T-helper 17 cell (primary cell): Measurements from ENCODE around the gene DNAH9. TPM values are rescaled to one million over a fixed set of nuclear protein-coding genes. Genes with fewer than 3 reads are reported as not detected.

Experiments used
- ATAC-seq: fragments of 150-1000 bp; cut with Tn5 transposase; 2 replicates; pipeline ENCODE4 v1.10.0; 2021; ENCODE audit warnings: mild to moderate bottlenecking, moderate library complexity
- DNase-seq, 3 donors: peaks; one replicate each; pipeline versions ENCODE4 v3.0.0 to v3.0.0-alpha.2; 2020 to 2021
- H3K9me3 ChIP-seq: one replicate; pipeline ENCODE4 v1.7.0; 2013; ENCODE audit warnings: low read length, mild to moderate bottlenecking; ENCODE audit not compliant: control insufficient read depth, poor library complexity, severe bottlenecking
- H3K27ac Mint-ChIP-seq: one replicate; pipeline ENCODE4 v1.8.0; 2022; ENCODE audit warnings: mild to moderate bottlenecking, moderate library complexity, mixed read lengths
- H3K27me3 Mint-ChIP-seq: one replicate; pipeline ENCODE4 v1.8.0; 2022; ENCODE audit warnings: mixed read lengths
- H3K36me3 Mint-ChIP-seq: one replicate; pipeline ENCODE4 v1.8.0; 2022; ENCODE audit warnings: low read depth, mixed read lengths
- H3K4me1 Mint-ChIP-seq: one replicate; pipeline ENCODE4 v1.8.0; 2022; ENCODE audit warnings: mild to moderate bottlenecking, mixed read lengths
- H3K4me3 Mint-ChIP-seq: one replicate; pipeline ENCODE4 v1.8.0; 2022; ENCODE audit warnings: mild to moderate bottlenecking, moderate library complexity, mixed read lengths
- total RNA-seq, 4 donors: library from RNA in 2 of 4; stranded (reverse) in 2 of 4; gene quantifications; one replicate each; pipeline ENCODE4 v1.2.3 and lab custom pipeline; 2022 to 2026

Gene DNAH9
- total RNA-seq, 2 donors from 2014 or later, result not detected

DNA sequence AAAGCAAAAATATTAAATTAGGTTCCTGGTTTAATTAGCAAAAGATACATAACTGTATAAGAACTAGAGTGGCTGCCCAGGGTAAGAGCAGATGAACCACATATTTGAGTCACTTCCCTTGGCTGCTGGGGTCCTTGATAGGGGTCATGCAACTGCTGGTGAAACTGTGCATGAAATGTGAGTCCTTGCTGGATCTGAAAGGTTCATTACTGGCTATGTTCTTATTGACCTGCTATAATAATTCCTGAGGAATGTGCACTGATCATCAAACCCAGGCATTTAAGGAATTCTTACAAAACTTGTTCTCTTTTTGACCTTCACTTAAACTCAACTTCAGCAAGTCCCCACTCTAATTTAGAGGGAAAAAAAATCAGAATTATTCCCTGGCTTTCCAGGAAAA lies 215.6 kb downstream of the DNAH9 start:
- no peak overlapping the region for H3K27ac Mint-ChIP-seq
- no peak for DNase-seq

GRCh38 chr17:11814655-11815262 lies 216.5 kb downstream of the DNAH9 start:
- ATAC-seq, result no peak
- no peaks in the 10 kb centered on the region for H3K36me3 Mint-ChIP-seq
- no peak overlapping the region for H3K4me3 Mint-ChIP-seq
- H3K27ac Mint-ChIP-seq, result no peak overlapping the region
- no peak for DNase-seq
- H3K4me1 Mint-ChIP-seq, result no peaks in the 10 kb centered on the region
- no peaks in the 10 kb centered on the region for H3K27me3 Mint-ChIP-seq
- no peaks in the 10 kb centered on the region for H3K9me3 ChIP-seq

More for the DNA sequence above, 215.6 kb downstream of the DNAH9 start:
- ATAC-seq, result no peak
- no peaks in the 10 kb centered on the region for H3K27me3 Mint-ChIP-seq
- H3K36me3 Mint-ChIP-seq, result no peaks in the 10 kb centered on the region
- H3K4me1 Mint-ChIP-seq, result no peaks in the 10 kb centered on the region
- H3K9me3 ChIP-seq, result no peaks in the 10 kb centered on the region
- no peak overlapping the region for H3K4me3 Mint-ChIP-seq

DNA sequence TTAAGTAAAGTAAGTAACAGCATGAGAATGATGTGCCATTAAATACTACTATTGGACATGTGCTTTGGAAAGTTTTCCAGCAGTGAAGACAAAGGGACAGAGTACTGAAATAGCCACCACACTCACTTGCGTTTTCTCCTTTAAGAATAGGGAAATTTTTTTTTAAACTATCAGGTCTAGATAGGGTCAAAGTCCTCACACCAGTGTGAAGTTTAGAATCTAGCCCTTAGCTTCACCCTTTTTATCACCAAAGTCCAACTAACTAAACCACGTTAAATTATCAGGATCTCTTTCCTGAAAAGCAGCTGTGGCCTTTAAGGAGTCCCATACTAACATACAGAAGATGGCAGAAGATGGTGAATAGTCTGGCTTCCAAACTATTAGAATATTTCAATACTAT lies 218.1 kb downstream of the DNAH9 start:
- DNase-seq (no peak), ATAC-seq (no peak)
- no peaks in the 10 kb centered on the region for H3K27me3 Mint-ChIP-seq

DNA sequence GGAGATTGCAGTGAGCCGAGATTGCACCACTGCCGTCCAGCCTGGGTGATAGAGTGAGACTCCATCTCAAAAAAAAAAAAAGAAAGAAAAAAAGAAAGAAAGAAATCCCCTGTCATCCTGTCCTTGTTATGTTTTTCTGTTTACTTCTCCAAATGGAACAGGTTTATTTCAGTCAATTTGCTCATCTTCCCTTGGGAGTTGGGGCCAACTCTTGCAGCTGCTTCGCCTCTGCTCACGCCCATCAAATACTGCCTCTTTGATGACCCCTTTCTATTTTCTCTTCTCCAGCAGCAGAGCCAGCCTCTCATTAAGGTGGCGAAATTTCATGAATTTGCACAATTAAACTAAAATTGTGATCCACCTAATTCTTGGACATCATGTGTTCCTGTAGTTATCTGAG lies 225.6 kb downstream of the DNAH9 start:
- no peak overlapping the region for H3K27ac Mint-ChIP-seq
- H3K9me3 ChIP-seq, result no peaks in the 10 kb centered on the region
- H3K27me3 Mint-ChIP-seq, result no peaks in the 10 kb centered on the region
- no peaks in the 10 kb centered on the region for H3K36me3 Mint-ChIP-seq
- DNase-seq (no peak), ATAC-seq (no peak)
- H3K4me1 Mint-ChIP-seq, result no peaks in the 10 kb centered on the region
- no peak overlapping the region for H3K4me3 Mint-ChIP-seq

More for the DNA sequence above, 218.1 kb downstream of the DNAH9 start:
- H3K4me3 Mint-ChIP-seq, result no peak overlapping the region
- H3K9me3 ChIP-seq, result no peaks in the 10 kb centered on the region
- H3K36me3 Mint-ChIP-seq, result no peaks in the 10 kb centered on the region
- H3K4me1 Mint-ChIP-seq, result no peaks in the 10 kb centered on the region
- no peak overlapping the region for H3K27ac Mint-ChIP-seq

DNA sequence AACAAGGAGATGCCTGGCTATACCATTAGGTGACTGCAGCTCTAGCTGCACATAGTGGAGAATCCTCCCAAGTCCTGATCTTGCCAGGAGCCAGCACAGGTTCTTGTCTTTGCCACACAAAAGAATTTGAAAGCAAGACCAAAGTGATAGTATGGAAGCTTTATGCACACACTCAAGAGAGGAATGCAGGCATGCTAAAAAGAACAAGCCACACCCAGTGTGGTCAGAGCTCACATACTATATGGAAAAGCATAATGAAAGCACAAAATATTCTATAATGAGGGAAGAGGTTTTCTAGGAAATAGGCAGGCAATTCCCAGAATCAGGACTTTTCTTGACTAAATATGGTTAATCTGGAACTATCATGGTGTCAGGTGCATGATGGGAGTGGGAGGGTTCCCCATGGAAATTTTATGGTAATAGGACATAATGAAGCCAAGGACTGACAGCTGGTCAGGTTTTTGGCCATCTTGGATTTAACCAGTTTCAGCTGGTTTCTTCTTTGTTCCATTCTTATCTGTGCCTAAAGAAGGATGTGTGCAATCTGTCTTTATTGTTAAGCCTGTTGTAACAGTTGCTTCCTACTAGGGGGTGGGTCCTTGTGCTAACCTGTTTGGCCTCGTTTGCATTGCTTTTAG lies 227.4 kb downstream of the DNAH9 start:
- DNase-seq (no peak), ATAC-seq (no peak)
- H3K9me3 ChIP-seq, result no peaks in the 10 kb centered on the region
- Mint-ChIP-seq H3K4me3 (no peak overlapping the region), H3K4me1 (no peaks in the 10 kb centered on the region), H3K27me3 (no peaks in the 10 kb centered on the region), H3K36me3 (no peaks in the 10 kb centered on the region), H3K27ac (no peak overlapping the region)

- Mint-ChIP-seq H3K4me1 (no peaks in the 10 kb centered on the region), H3K27ac (no peak overlapping the region), H3K36me3 (no peaks in the 10 kb centered on the region), H3K27me3 (no peaks in the 10 kb centered on the region), H3K4me3 (no peak overlapping the region)
- ATAC-seq (no peak), DNase-seq (no peak)
- H3K9me3 ChIP-seq, result no peaks in the 10 kb centered on the region
These were observed 234.3 kb downstream of the DNAH9 start for GRCh38 chr17:11832401-11833137.

GRCh38 chr17:11836508-11836907 lies 238.2 kb downstream of the DNAH9 start:
- H3K27me3 Mint-ChIP-seq, result no peaks in the 10 kb centered on the region
- DNase-seq (no peak), ATAC-seq (no peak)
- no peaks in the 10 kb centered on the region for H3K36me3 Mint-ChIP-seq
- no peak overlapping the region for H3K27ac Mint-ChIP-seq
- H3K9me3 ChIP-seq, result no peaks in the 10 kb centered on the region
- H3K4me3 Mint-ChIP-seq, result no peak overlapping the region
- no peaks in the 10 kb centered on the region for H3K4me1 Mint-ChIP-seq

DNA sequence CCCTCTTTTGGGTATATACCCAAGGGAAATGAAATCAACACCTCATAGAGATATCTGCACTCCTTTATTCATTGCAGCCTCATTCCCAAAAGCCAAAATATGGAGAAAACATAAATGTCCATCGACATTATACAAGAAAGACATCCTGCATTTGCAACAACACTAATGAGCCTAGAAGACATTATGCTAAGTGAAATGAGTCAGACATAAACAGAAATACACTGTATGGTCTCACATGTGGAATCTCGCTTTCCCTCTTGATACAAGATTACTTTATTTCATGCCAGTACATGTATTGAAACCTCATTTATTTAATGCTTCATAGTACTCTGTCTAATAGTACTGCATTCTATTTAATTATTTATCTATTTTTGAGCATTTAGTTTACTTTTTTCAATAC lies 241.8 kb downstream of the DNAH9 start:
- no peak for ATAC-seq
- Mint-ChIP-seq H3K4me3 (no peak overlapping the region), H3K36me3 (no peaks in the 10 kb centered on the region)

DNA sequence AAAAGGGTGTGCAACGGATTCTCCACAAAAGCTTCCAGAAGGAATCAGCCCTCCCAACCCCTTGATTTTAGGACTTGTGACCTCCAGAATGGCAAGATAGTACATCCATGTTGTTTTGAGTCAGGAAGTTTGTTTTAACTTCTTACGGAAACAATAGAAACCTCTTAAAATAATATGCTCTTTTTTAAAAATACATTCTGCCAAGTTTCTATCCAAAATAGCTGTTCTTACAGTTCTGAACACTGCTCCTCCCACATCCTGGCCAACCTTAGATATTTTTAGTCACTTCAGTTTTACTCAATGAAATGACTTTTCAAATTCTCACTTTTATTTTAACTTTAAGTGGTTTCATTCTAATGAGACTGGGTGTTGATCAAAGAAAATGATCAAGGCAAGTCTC lies 242.6 kb downstream of the DNAH9 start:
- DNase-seq, result no peak
- H3K27me3 Mint-ChIP-seq, result no peaks in the 10 kb centered on the region
- no peaks in the 10 kb centered on the region for H3K4me1 Mint-ChIP-seq
- H3K9me3 ChIP-seq, result no peaks in the 10 kb centered on the region
- H3K27ac Mint-ChIP-seq, result no peak overlapping the region
- no peak for ATAC-seq
- H3K36me3 Mint-ChIP-seq, result no peaks in the 10 kb centered on the region
- H3K4me3 Mint-ChIP-seq, result no peak overlapping the region

More for the DNA sequence above, 241.8 kb downstream of the DNAH9 start:
- no peak for DNase-seq
- Mint-ChIP-seq H3K27me3 (no peaks in the 10 kb centered on the region), H3K4me1 (no peaks in the 10 kb centered on the region), H3K27ac (no peak overlapping the region)
- no peaks in the 10 kb centered on the region for H3K9me3 ChIP-seq

- Mint-ChIP-seq H3K36me3 (peaks cover 5% of the 10 kb centered on the region), H3K4me3 (no peak overlapping the region), H3K27me3 (peaks cover 23% of the 10 kb centered on the region), H3K4me1 (no peaks in the 10 kb centered on the region), H3K27ac (no peak overlapping the region)
- no peaks in the 10 kb centered on the region for H3K9me3 ChIP-seq
- ATAC-seq, result no peak
- DNase-seq, result no peak
These were observed 250.1 kb downstream of the DNAH9 start for GRCh38 chr17:11848330-11848729.

- ATAC-seq, result no peak
- Mint-ChIP-seq H3K36me3 (peaks cover 5% of the 10 kb centered on the region), H3K4me3 (no peak overlapping the region), H3K4me1 (no peaks in the 10 kb centered on the region), H3K27ac (no peak overlapping the region), H3K27me3 (peaks cover 23% of the 10 kb centered on the region)
- no peak for DNase-seq
- H3K9me3 ChIP-seq, result no peaks in the 10 kb centered on the region
These were observed 254.0 kb downstream of the DNAH9 start for GRCh38 chr17:11852231-11852630.

- ATAC-seq, result no peak
- DNase-seq, result no peak
- no peaks in the 10 kb centered on the region for H3K4me1 Mint-ChIP-seq
- H3K36me3 Mint-ChIP-seq, result peaks cover 5% of the 10 kb centered on the region
- no peak overlapping the region for H3K27ac Mint-ChIP-seq
- H3K4me3 Mint-ChIP-seq, result no peak overlapping the region
- H3K27me3 Mint-ChIP-seq, result peaks cover 23% of the 10 kb centered on the region
- no peaks in the 10 kb centered on the region for H3K9me3 ChIP-seq
These were observed 254.6 kb downstream of the DNAH9 start for GRCh38 chr17:11852912-11853311.

GRCh38 chr17:11853321-11854151 lies 255.3 kb downstream of the DNAH9 start:
- peaks cover 5% of the 10 kb centered on the region for H3K36me3 Mint-ChIP-seq
- H3K27me3 Mint-ChIP-seq, result peaks cover 23% of the 10 kb centered on the region
- H3K4me3 Mint-ChIP-seq, result no peak overlapping the region
- no peak overlapping the region for H3K27ac Mint-ChIP-seq
- H3K9me3 ChIP-seq, result no peaks in the 10 kb centered on the region
- DNase-seq (no peak), ATAC-seq (no peak)
- no peaks in the 10 kb centered on the region for H3K4me1 Mint-ChIP-seq
